Endothelial cell of umbilical vein (primary cell): Measurements from ENCODE around the gene CFAP77.

Experiments
- CTCF ChIP-seq, 2 donors: IDR thresholded peaks; 1 replicate in 1 of 2; 2 replicates in 1 of 2; pipeline ENCODE4 v1.5.1; 2011; ENCODE audit warnings: low read length in 2 of 2, mild to moderate bottlenecking in 2 of 2, moderate library complexity in 2 of 2, control low read depth in 1 of 2, inconsistent platforms in 1 of 2, low read depth in 1 of 2; ENCODE audit not compliant: insufficient read depth in 1 of 2; ENCODE audit errors: extremely low read depth in 1 of 2
- EZH2 ChIP-seq: IDR thresholded peaks from 2 replicates; pipeline ENCODE4 v1.6.1; 2012; ENCODE audit warnings: borderline replicate concordance, low read depth, mild to moderate bottlenecking, moderate library complexity, low read length, inconsistent platforms; ENCODE audit not compliant: severe bottlenecking
- FOS ChIP-seq: IDR thresholded peaks from 2 replicates; pipeline ENCODE4 v1.6.1; 2011; ENCODE audit warnings: mild to moderate bottlenecking, low read length, moderate library complexity, borderline replicate concordance; ENCODE audit not compliant: insufficient read depth
- GATA2 ChIP-seq: IDR thresholded peaks from 2 replicates; pipeline ENCODE4 v1.7.0; 2011; ENCODE audit warnings: low read depth, mild to moderate bottlenecking, moderate library complexity, mixed read lengths, low read length; ENCODE audit not compliant: insufficient read length, insufficient read depth
- MAX ChIP-seq: IDR thresholded peaks from 2 replicates; pipeline ENCODE4 v1.6.1; 2011; ENCODE audit not compliant: insufficient read depth, insufficient read length
- POLR2A ChIP-seq: IDR thresholded peaks from 2 replicates; pipeline ENCODE4 v1.6.1; 2012; ENCODE audit warnings: low read depth, mild to moderate bottlenecking, control low read depth, low read length
- POLR2AphosphoS5 ChIP-seq: IDR thresholded peaks from 2 replicates; pipeline ENCODE4 v1.6.1; 2012; ENCODE audit warnings: low read depth, mild to moderate bottlenecking, control low read depth, low read length, moderate library complexity; ENCODE audit not compliant: insufficient read depth

- TF ChIP-seq POLR2AphosphoS5 (no peak), POLR2A (no peak), CTCF (IDR thresholded peaks at IDR 0.05; ENCODE audit: extremely low read depth in 1 of 2, insufficient read depth in 1 of 2, low read depth in 1 of 2, low read length in 2 of 2) (no peak), EZH2 (no peak), FOS (no peak), MAX (no peak), GATA2 (no peak)
These were observed 199.8 kb downstream of the CFAP77 start for GRCh38 chr9:132609829-132610228.
